ENCODE measurements around the gene FYB1. TPM values are rescaled to one million over a fixed set of nuclear protein-coding genes. Genes with fewer than 3 reads are reported as not detected.

FYB1 gene
- total RNA-seq, 1 experiment from 2014 or later = 0.42 TPM

DNA sequence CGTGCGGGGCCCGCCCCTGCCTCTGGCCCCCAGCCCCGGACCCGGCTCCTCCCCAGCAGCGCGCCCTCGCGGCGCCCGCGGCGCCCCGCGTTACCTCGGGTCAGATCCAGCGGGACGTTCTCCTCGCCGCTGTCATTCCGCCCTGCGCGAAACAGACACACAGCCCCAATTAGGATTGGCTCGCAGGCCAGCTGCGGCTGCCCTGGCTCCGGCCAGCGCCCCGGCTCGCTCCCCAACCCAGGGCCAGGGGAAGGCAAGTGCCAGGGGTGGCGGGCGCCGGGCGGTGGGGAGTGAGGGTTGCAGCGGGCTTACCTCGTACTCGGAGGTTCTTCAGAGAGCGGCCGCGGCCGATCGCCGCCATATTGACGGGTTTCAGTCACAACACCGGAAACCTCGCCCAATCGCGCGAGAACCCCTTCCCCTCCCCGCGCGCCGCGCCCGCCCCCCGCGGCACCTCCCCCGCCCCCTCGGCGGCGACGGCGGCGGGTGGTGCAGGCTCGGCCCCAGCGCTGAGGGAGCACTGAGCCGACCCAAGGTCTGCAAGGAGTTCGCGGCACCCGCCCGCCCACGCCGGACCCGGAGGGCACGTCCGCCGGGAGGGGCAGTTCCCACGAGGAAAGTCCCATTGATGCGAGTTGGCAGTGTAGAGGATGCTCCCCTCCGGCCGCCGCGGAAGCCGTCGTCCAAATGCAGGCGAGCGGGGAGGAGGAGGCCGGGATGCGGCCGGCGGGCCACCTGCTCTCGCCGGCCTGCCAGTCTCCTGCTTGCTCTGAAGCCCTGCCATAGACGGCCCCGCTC is 145.1 kb downstream of the FYB1 start, which contains the start of gene RICTOR:
Gene RICTOR, minus strand, starts transcription at position 383 of the 798 bp plus-strand sequence. Its CDS starts 22 bp downstream, at position 361.
- no TSS peak for BruUV-seq (replicated peaks)
- POLR2A ChIA-PET = no interaction called here
- Histone ChIP-seq H3K27ac (ENCODE audit: low read depth, low read length) (peak within 1 kb of the TSS; percentile 80), H3K4me1 (ENCODE audit: control insufficient read depth in 1 of 2, insufficient read depth in 2 of 2, low read length in 2 of 2) (peaks cover 7 to 36% of the 10 kb centered on the region in 2 experiments; a peak in 3 of 4 replicates), H4K20me1 (ENCODE audit: insufficient read depth) (no peaks in the 10 kb centered on the region), H3K79me2 (ENCODE audit: insufficient read depth, low read length) (peaks cover 42% of the 10 kb centered on the region), H3K4me3 (replicated peaks in 1 of 2; ENCODE audit: low read depth in 1 of 2, low read length in 2 of 2) (peak within 1 kb of the TSS; percentile 82 to 87), H3K4me2 (ENCODE audit: low read length) (peak within 1 kb of the TSS; percentile 76), H3K36me3 (ENCODE audit: control insufficient read depth in 1 of 2, insufficient read depth in 2 of 2, low read length in 2 of 2) (no peaks in the 10 kb centered on the region), H3K9me2 (ENCODE audit: insufficient read depth) (no peaks in the 10 kb centered on the region), H2AFZ (ENCODE audit: low read depth, low read length, poor library complexity, severe bottlenecking) (peak within 1 kb of the TSS; percentile 10), H3K9ac (ENCODE audit: low read length) (peak within 1 kb of the TSS; percentile 77), H3K27me3 (ENCODE audit: insufficient read depth, low read length) (no peaks in the 10 kb centered on the region), H3K9me3 (ENCODE audit: control insufficient read depth in 1 of 2, insufficient read depth in 1 of 2, low read depth in 1 of 2, low read length in 2 of 2) (no peaks in the 10 kb centered on the region)
- CTCF ChIA-PET = no interaction called here
- ATAC-seq (peak; percentile 85), DNase-seq (ENCODE audit: low read depth, low spot score) (no peak)
- RAD21 ChIA-PET (ENCODE audit: low non-redundant PET in 1 of 2, low total read pairs in 2 of 2, uncharacterized antibody in 2 of 2, unreplicated experiment in 2 of 2) = no interaction called here
- intact Hi-C loops (cut with micrococcal nuclease) = no loop called here
- TF ChIP-seq EZH2 (IDR thresholded peaks at IDR 0.05) = no peak
- 0 out of 2 replicates have a peak, but pooled peaks have one; percentile 38 for TF ChIP-seq SIN3A (IDR thresholded peaks at IDR 0.05; ENCODE audit: low read depth)
- no peak for TF ChIP-seq CBX3 (IDR thresholded peaks at IDR 0.05; ENCODE audit: low read depth)
- TF ChIP-seq POLR2AphosphoS5 (IDR thresholded peaks at IDR 0.05; ENCODE audit: low read depth, low read length) = peak; percentile 90
- TF ChIP-seq YY1 (IDR thresholded peaks at IDR 0.05; ENCODE audit: extremely low read depth, insufficient replicate concordance, low read depth, low read length) = peak; percentile 89
- TF ChIP-seq SRF (IDR thresholded peaks at IDR 0.05; ENCODE audit: low read depth) = no peak
- TF ChIP-seq EGR1 (IDR thresholded peaks at IDR 0.05; ENCODE audit: low read depth) = peak; percentile 86
- no peak for TF ChIP-seq ZNF274 (IDR thresholded peaks at IDR 0.05; ENCODE audit: low read depth, low read length)
- no peak; the same call in 1 of the 2 replicates for TF ChIP-seq JUND (IDR thresholded peaks at IDR 0.05)
- no peak for TF ChIP-seq CEBPB (IDR thresholded peaks at IDR 0.05; ENCODE audit: low read depth)
- TF ChIP-seq, protein P1, sequence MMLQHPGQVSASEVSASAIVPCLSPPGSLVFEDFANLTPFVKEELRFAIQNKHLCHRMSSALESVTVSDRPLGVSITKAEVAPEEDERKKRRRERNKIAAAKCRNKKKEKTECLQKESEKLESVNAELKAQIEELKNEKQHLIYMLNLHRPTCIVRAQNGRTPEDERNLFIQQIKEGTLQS (IDR thresholded peaks at IDR 0.05) = no peak
- no peak for TF ChIP-seq FOSL1 (IDR thresholded peaks at IDR 0.05; ENCODE audit: low read depth)
- no peak for TF ChIP-seq REST (IDR thresholded peaks at IDR 0.05; ENCODE audit: low read depth)
- peak; percentile 78 for TF ChIP-seq ZFX (IDR thresholded peaks at IDR 0.05)
- TF ChIP-seq ELF1 (IDR thresholded peaks at IDR 0.05; ENCODE audit: borderline replicate concordance, low read depth) = no peak; the same call in 1 of the 2 replicates
- TF ChIP-seq RAD21 (IDR thresholded peaks at IDR 0.05; ENCODE audit: low read depth) = no peak
- no peak for TF ChIP-seq POLR2A (IDR thresholded peaks at IDR 0.05; ENCODE audit: borderline replicate concordance, extremely low read depth, insufficient read depth, insufficient read length)
- peak; percentile 90 for TF ChIP-seq ZBTB33 (IDR thresholded peaks at IDR 0.05; ENCODE audit: extremely low read depth, insufficient replicate concordance, low read length)
- TF ChIP-seq MAX (IDR thresholded peaks at IDR 0.05) = peak; percentile 60
- TF ChIP-seq SP1 (IDR thresholded peaks at IDR 0.05; ENCODE audit: low read depth) = no peak
- TF ChIP-seq EZH2phosphoT487 (IDR thresholded peaks at IDR 0.05; ENCODE audit: borderline replicate concordance) = no peak

All from HCT116 (cell line).